Fibroblast of mammary gland (primary cell): ENCODE data around the gene CINP.
"Not testable (repeated sequence)": the region's sequence is repeated elsewhere in the genome, so short reads cannot be mapped to it uniquely, and the experiment has no call there.

Source experiments
- DNase-seq: peaks from one replicate; pipeline ENCODE4 v3.0.0-alpha.2; 2010; ENCODE audit warnings: low read depth
- H3K4me3 ChIP-seq: 2 replicates; pipeline ENCODE4 v1.5.1; 2011; ENCODE audit warnings: low read depth, mild to moderate bottlenecking, low read length, moderate library complexity; ENCODE audit not compliant: control insufficient read depth
- CTCF ChIP-seq: conservative IDR thresholded peaks from 2 replicates; pipeline ENCODE4 v1.5.1; 2011; ENCODE audit warnings: low read depth, low read length, inconsistent platforms; ENCODE audit not compliant: control insufficient read depth, insufficient read depth

Gene CINP

DNA sequence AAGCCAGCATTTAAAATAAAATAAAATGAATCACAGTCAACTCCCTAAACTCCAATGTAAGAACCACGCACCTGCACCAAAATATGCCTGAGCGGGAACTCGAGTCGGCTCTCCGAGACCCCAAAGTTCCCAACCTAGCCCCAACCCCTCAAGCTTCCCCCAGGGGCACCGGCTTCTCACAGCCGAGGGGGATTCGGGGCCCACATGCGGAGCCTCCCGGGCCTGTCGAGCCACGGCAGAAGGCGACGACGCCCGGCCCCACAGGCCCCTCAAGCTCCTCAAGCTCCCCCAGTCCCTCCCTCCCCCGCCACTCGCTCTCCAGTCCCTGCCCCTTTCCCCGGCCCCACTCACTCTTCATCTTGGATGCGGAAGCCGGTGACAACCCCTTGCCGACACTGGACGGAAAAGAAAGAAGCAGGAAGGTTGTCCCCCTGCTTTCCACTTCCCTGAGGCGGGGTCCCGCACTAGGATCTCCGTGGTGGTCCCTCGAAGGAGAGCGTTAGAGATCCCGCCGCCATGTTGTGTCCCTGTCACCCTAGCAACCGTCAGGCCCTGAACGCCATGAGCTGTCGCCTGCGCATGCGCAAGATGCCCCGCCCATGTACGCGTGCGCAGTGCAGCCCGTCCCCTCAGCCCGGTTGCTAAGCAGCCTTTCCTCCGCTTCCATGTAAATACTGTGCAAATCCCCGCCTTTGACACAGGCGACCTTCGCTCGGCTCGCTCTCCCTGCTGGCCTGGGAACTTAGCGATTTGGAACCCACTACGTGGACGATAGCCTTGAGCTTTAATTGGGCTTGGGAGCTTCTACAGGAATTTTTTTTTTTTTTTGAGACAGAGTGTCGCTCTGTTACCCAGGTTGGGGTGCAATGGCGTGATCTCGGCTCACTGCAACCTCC lies 57.8 kb downstream of the CINP start, which contains the start of gene MOK:
MOK (minus strand) TSS at position 554 of the 896 bp plus-strand sequence; CDS start at position 358, 196 bp downstream.
- peak within 1 kb of the TSS; percentile 92 for H3K4me3 ChIP-seq
- TF ChIP-seq CTCF = no peak
- DNase-seq = peak; percentile 97

DNA sequence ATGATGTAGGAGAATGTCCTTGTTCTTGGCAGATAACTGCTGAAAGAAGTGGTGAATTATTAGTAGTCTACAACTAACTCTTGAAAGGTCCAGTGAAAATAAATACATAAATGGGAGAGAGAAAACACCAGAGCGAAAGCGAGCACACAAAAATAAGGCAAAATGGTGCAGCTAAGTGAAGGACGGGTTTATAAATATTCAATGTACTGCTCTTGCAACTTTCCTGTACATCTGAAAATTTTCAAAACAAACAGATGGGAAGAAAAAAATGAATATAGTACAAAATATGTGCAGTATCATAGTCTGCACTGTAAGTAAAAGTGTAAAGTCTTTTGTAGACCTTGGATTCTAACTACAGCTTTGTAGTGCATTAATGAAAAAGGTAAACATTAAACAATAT lies 59.0 kb downstream of the CINP start:
- H3K4me3 ChIP-seq = peak overlapping the region; percentile 92
- DNase-seq = no peak
- TF ChIP-seq CTCF = no peak

GRCh38 chr14:102298303-102299070 lies 64.2 kb downstream of the CINP start:
- H3K4me3 ChIP-seq, DNase-seq: not testable (repeated sequence)
